Neural cell (in vitro differentiated cells): ENCODE measurements around the gene JMJD7. TPM values are rescaled to one million over a fixed set of nuclear protein-coding genes. Genes with fewer than 3 reads are reported as not detected.

Experiments used
- H2AFZ ChIP-seq: fragments of 200-600, 300-800 bp; sonication (generic), shearing (Covaris generic); 2 replicates; pipeline ENCODE4 v1.6.0; 2014; ENCODE audit warnings: low read depth, mild to moderate bottlenecking, antibody characterized with exemption, low read length, moderate library complexity
- H3F3A ChIP-seq: fragments of 200-600 bp; shearing (Covaris generic); 2 replicates; pipeline ENCODE4 v1.6.1; 2016; ENCODE audit warnings: mild to moderate bottlenecking, moderate library complexity, mixed read lengths, antibody characterized with exemption, low read length; ENCODE audit not compliant: insufficient read depth, poor library complexity, severe bottlenecking
- H3K27ac ChIP-seq: fragments of 200-600, 300-800 bp; sonication (generic), shearing (Covaris generic); 2 replicates; pipeline ENCODE4 v1.5.1; 2014; ENCODE audit warnings: mild to moderate bottlenecking, low read length, moderate library complexity
- H3K27me3 ChIP-seq: fragments of 300-800, 200-600 bp; sonication (generic), shearing (Covaris generic); 2 replicates; pipeline ENCODE4 v1.6.0; 2014; ENCODE audit warnings: mild to moderate bottlenecking, low read depth, low read length, moderate library complexity; ENCODE audit not compliant: insufficient read depth
- H3K36me3 ChIP-seq: fragments of 300-800, 200-600 bp; sonication (generic), shearing (Covaris generic); 2 replicates; pipeline ENCODE4 v1.5.1; 2014; ENCODE audit warnings: mild to moderate bottlenecking, antibody characterized with exemption, low read length, moderate library complexity; ENCODE audit not compliant: insufficient read depth
- H3K4me2 ChIP-seq: fragments of 300-800, 200-600 bp; sonication (generic), shearing (Covaris generic); 2 replicates; pipeline ENCODE4 v1.6.0; 2014; ENCODE audit warnings: mild to moderate bottlenecking, low read length
- H3K4me3 ChIP-seq: fragments of 300-800, 200-600 bp; sonication (generic), shearing (Covaris generic); 2 replicates; pipeline ENCODE4 v1.5.1; 2014; ENCODE audit warnings: mild to moderate bottlenecking, low read length, moderate library complexity
- H3K79me2 ChIP-seq: fragments of 200-600 bp; shearing (Covaris generic); replicated peaks from 2 replicates; pipeline ENCODE4 v1.6.0; 2014; ENCODE audit warnings: mild to moderate bottlenecking, low read length, moderate library complexity; ENCODE audit not compliant: insufficient read depth
- H3K9ac ChIP-seq: fragments of 300-800, 200-600 bp; sonication (generic), shearing (Covaris generic); 2 replicates; pipeline ENCODE4 v1.6.1; 2016; ENCODE audit warnings: mild to moderate bottlenecking, low read length, mixed read lengths
- H3K9me2 ChIP-seq: fragments of 200-600 bp; shearing (Covaris generic); 2 replicates; pipeline ENCODE4 v1.6.1; 2016; ENCODE audit warnings: mild to moderate bottlenecking, low read length, mixed read lengths; ENCODE audit not compliant: insufficient read depth
- H3K9me3 ChIP-seq: fragments of 200-600, 300-800 bp; sonication (generic), shearing (Covaris generic); 2 replicates; pipeline ENCODE4 v1.6.1; 2016; ENCODE audit warnings: mild to moderate bottlenecking, mixed run types, low read length, moderate library complexity, mixed read lengths
- H4K20me1 ChIP-seq: fragments of 200-600 bp; shearing (Covaris generic); 2 replicates; pipeline ENCODE4 v1.6.1; 2016; ENCODE audit warnings: mild to moderate bottlenecking, mixed run types; ENCODE audit not compliant: insufficient read depth
- CTCF ChIP-seq: fragments of 450-650 bp; IDR thresholded peaks from 2 replicates; pipeline ENCODE4 v1.5.1; 2014; ENCODE audit warnings: antibody characterized with exemption, mild to moderate bottlenecking, moderate library complexity; ENCODE audit not compliant: poor library complexity, severe bottlenecking
- EP300 ChIP-seq: fragments of 450-650 bp; conservative IDR thresholded peaks from 2 replicates; pipeline ENCODE4 v1.6.1; 2014; ENCODE audit warnings: antibody characterized with exemption, mild to moderate bottlenecking, moderate library complexity; ENCODE audit not compliant: poor library complexity, severe bottlenecking
- EZH2 ChIP-seq: fragments of 200-600, 300-800 bp; shearing (Covaris generic), sonication (generic); IDR thresholded peaks from 2 replicates; pipeline ENCODE4 v1.6.1; 2014; ENCODE audit warnings: antibody characterized with exemption, low read length, borderline replicate concordance, mild to moderate bottlenecking; ENCODE audit not compliant: insufficient read depth, poor library complexity, severe bottlenecking
- MXI1 ChIP-seq: fragments of 450-650 bp; conservative IDR thresholded peaks from 2 replicates; pipeline ENCODE4 v1.6.1; 2014; ENCODE audit warnings: antibody characterized with exemption, mild to moderate bottlenecking; ENCODE audit not compliant: poor library complexity, severe bottlenecking
- POLR2AphosphoS5 ChIP-seq: IDR thresholded peaks from 2 replicates; pipeline ENCODE4 v1.6.1; 2012
- RAD21 ChIP-seq: fragments of 450-650 bp; conservative IDR thresholded peaks from 2 replicates; pipeline ENCODE4 v1.6.1; 2014; ENCODE audit warnings: antibody characterized with exemption, mild to moderate bottlenecking, moderate library complexity
- REST ChIP-seq: IDR thresholded peaks from 2 replicates; pipeline ENCODE4 v1.6.1; 2012; ENCODE audit warnings: borderline replicate concordance
- SMC3 ChIP-seq: fragments of 450-650 bp; conservative IDR thresholded peaks from 2 replicates; pipeline ENCODE4 v1.6.1; 2014; ENCODE audit warnings: antibody characterized with exemption, mild to moderate bottlenecking, moderate library complexity; ENCODE audit not compliant: poor library complexity
- TAF1 ChIP-seq: IDR thresholded peaks from 2 replicates; pipeline ENCODE4 v1.6.1; 2012; ENCODE audit warnings: low read depth
- polyA minus RNA-seq: library from RNA; depleted of rRNA, polyadenylated mRNA; stranded (reverse); fragments of >200 nt; gene quantifications from 2 replicates; pipeline ENCODE4 v1.2.3, GENCODE V29; 2014
- polyA plus RNA-seq: library from polyadenylated mRNA; depleted of rRNA; stranded (reverse); fragments of >200 nt; gene quantifications from 2 replicates; pipeline ENCODE4 v1.2.3, GENCODE V29; 2014

Gene JMJD7
- polyA plus RNA-seq = 14.0 and 19.8 TPM in 2 replicates
- polyA minus RNA-seq = 3.9 and 4.4 TPM in 2 replicates

DNA sequence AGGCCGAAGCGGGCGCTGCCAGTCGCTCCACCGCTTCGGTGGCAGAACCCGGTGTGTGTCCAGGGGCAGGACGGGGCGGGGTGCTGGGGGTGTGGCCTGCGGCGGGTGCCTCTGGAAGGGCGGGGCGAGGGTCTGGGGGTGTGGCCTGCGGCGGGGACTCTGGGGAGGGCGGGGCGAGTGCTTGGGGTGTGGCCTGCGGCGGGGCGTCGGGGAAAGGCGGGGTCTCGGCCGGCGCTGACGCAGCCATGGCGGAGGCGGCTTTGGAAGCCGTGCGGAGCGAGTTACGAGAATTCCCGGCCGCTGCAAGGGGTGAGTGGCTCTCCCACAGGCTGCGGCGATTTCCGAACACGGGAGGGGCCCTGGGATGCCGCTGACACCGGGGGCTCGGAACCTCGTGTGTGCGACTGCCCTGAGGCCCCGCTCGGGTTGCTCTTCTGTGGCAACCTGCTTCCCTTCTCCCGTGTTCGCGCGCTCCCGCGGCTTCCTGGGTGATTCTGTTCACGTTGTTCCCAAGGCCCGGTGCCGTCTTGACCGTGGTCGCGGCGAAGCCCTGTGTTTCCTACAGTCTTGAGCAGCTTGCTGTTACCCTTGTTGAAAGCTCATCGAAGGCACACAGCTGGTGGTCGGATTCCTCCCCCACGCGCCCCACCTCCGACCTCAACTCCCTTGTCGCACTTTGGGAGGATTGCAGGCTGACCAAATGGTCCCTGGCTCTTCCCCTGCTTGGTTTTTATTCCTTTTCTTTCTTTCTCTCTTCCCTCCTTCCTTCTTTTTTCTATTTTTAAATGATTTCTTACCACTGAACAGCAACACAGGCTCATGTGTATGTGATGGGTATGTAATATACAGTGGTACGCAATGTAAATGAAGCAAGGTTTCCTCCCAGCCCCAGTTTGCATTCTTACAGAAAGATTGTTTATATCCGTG lies at the start of gene JMJD7:
Gene JMJD7 (plus strand): TSS at position 213 of the 927 bp plus-strand sequence. CDS start 33 bp downstream, at position 246.
- H3K9me2 ChIP-seq = no peaks in the 10 kb centered on the region
- H3K27ac ChIP-seq = peak within 1 kb of the TSS; percentile 62
- H4K20me1 ChIP-seq = no peaks in the 10 kb centered on the region
- H3K4me2 ChIP-seq = peak within 1 kb of the TSS; percentile 71
- peaks cover 3% of the 10 kb centered on the region for H3K79me2 ChIP-seq
- H3K4me3 ChIP-seq = peak within 1 kb of the TSS; percentile 97
- H3F3A ChIP-seq = no peaks in the 10 kb centered on the region
- H3K9me3 ChIP-seq = no peaks in the 10 kb centered on the region
- peak within 1 kb of the TSS; percentile 84 for H3K9ac ChIP-seq
- H2AFZ ChIP-seq = peak within 1 kb of the TSS; percentile 60
- no peaks in the 10 kb centered on the region for H3K27me3 ChIP-seq
- TF ChIP-seq EZH2 = no peak
- no peak for TF ChIP-seq CTCF
- peak; percentile 70 for TF ChIP-seq TAF1
- peak; percentile 36 for TF ChIP-seq EP300
- TF ChIP-seq REST = peak; percentile 73
- peak; percentile 83 for TF ChIP-seq POLR2AphosphoS5
- peak; percentile 42 for TF ChIP-seq SMC3
- TF ChIP-seq RAD21 = peak; percentile 44
- TF ChIP-seq MXI1 = peak; percentile 90
- no peaks in the 10 kb centered on the region for H3K36me3 ChIP-seq

- no peak for TF ChIP-seq CTCF
- no peak for TF ChIP-seq RAD21
- Histone ChIP-seq H2AFZ (no peak overlapping the region), H3F3A (peaks cover 3% of the 10 kb centered on the region), H3K9me3 (no peaks in the 10 kb centered on the region), H3K4me2 (no peak overlapping the region), H3K36me3 (no peaks in the 10 kb centered on the region), H3K9ac (no peak overlapping the region), H4K20me1 (no peaks in the 10 kb centered on the region), H3K27ac (no peak overlapping the region), H3K4me3 (peak overlapping the region; percentile 81), H3K79me2 (peaks cover 36% of the 10 kb centered on the region), H3K27me3 (no peaks in the 10 kb centered on the region), H3K9me2 (no peaks in the 10 kb centered on the region)
Observed at GRCh38 chr15:41778521-41778920, 49.4 kb upstream of the JMJD7 start.
